ENCODE results near the gene LAMC1. TPM values are rescaled to one million over a fixed set of nuclear protein-coding genes. Genes with fewer than 3 reads are reported as not detected.

Gene LAMC1
- polyA plus RNA-seq, 1 of the 3 experiments (the other 2 are of a cell fraction), result 101 TPM

- TF ChIP-seq CTCF (IDR thresholded peaks at IDR 0.05) (no peak), RCOR1 (IDR thresholded peaks at IDR 0.05; ENCODE audit: low read length) (no peak), TEAD4 (IDR thresholded peaks at IDR 0.05; ENCODE audit: borderline replicate concordance, insufficient read depth) (no peak), TCF12 (IDR thresholded peaks at IDR 0.05) (no peak), REST (IDR thresholded peaks at IDR 0.05; ENCODE audit: low read depth, low read length) (no peak)
- TF ChIP-seq, protein P1, sequence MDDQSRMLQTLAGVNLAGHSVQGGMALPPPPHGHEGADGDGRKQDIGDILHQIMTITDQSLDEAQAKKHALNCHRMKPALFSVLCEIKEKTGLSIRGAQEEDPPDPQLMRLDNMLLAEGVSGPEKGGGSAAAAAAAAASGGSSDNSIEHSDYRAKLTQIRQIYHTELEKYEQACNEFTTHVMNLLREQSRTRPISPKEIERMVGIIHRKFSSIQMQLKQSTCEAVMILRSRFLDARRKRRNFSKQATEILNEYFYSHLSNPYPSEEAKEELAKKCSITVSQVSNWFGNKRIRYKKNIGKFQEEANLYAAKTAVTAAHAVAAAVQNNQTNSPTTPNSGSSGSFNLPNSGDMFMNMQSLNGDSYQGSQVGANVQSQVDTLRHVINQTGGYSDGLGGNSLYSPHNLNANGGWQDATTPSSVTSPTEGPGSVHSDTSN (IDR thresholded peaks at IDR 0.05), result no peak
Observed at GRCh38 chr1:183003203-183003602, 20.0 kb upstream of the LAMC1 start (continued).

GRCh38 chr1:183004141-183004540 is 19.1 kb upstream of the LAMC1 start:
- Histone ChIP-seq H2AFZ (ENCODE audit: low read depth) (no peak overlapping the region), H3K4me3 (ENCODE audit: low read depth in 2 of 2, low read length in 1 of 2) (no peak overlapping the region), H3K9me2 (no peaks in the 10 kb centered on the region), H3K4me1 (ENCODE audit: control insufficient read depth in 1 of 2, insufficient read depth in 2 of 2, low read depth in 1 of 2, low read length in 1 of 2) (no peaks in the 10 kb centered on the region; a peak in 1 of 4 replicates), H3F3A (replicated peaks; ENCODE audit: insufficient read depth) (no peaks in the 10 kb centered on the region), H3K27ac (ENCODE audit: low read depth in 2 of 2, low read length in 1 of 2) (no peak overlapping the region), H3K79me2 (ENCODE audit: insufficient read depth) (no peaks in the 10 kb centered on the region), H3K36me3 (replicated peaks in 1 of 2; ENCODE audit: control insufficient read depth in 1 of 2, insufficient read depth in 2 of 2, low read length in 1 of 2) (no peaks in the 10 kb centered on the region), H3K9ac (no peak overlapping the region), H4K20me1 (ENCODE audit: insufficient read depth) (no peaks in the 10 kb centered on the region), H3K4me2 (no peak overlapping the region), H3K9me3 (no peaks in the 10 kb centered on the region), H3K27me3 (ENCODE audit: insufficient read depth) (no peaks in the 10 kb centered on the region)
- POLR2A ChIA-PET, result no interaction called here
- WGBS (ENCODE audit: low lambda C conversion rate), result 100% methylated on average over 2 of the region's 2 CpGs
- CTCF ChIA-PET, result interaction anchor here (1.7 kb wide), 1 partner anchor 10 kb away, joined by 5 read pairs; no protein-coding TSS in a partner anchor
- DNase-seq, result no peak
- TF ChIP-seq YY1 (IDR thresholded peaks at IDR 0.05; ENCODE audit: low read depth) (no peak), SMC3 (IDR thresholded peaks at IDR 0.05; ENCODE audit: low read depth, low read length) (no peak), MEF2A (IDR thresholded peaks at IDR 0.05; ENCODE audit: borderline replicate concordance, low read depth) (no peak), IRF3 (IDR thresholded peaks at IDR 0.05; ENCODE audit: low read depth, low read length) (no peak), REST (IDR thresholded peaks at IDR 0.05; ENCODE audit: low read depth, low read length) (no peak), USF2 (IDR thresholded peaks at IDR 0.05; ENCODE audit: borderline replicate concordance, low read depth, low read length) (no peak), GATA2 (CRISPR knock-in tag; IDR thresholded peaks at IDR 0.05) (no peak), RCOR1 (IDR thresholded peaks at IDR 0.05; ENCODE audit: low read length) (no peak), CHD2 (IDR thresholded peaks at IDR 0.05; ENCODE audit: low read length, partially characterized antibody) (no peak), TCF12 (IDR thresholded peaks at IDR 0.05) (no peak), NFIC (IDR thresholded peaks at IDR 0.05; ENCODE audit: borderline replicate concordance) (no peak), USF1 (IDR thresholded peaks at IDR 0.05; ENCODE audit: borderline replicate concordance, low read depth) (no peak), NRF1 (IDR thresholded peaks at IDR 0.05; ENCODE audit: low read depth, low read length) (no peak), FOSL2 (IDR thresholded peaks at IDR 0.05; ENCODE audit: borderline replicate concordance, low read depth) (no peak)

Measured in SK-N-SH (cell line).